Measurements from ENCODE around the gene FLACC1. TPM values are rescaled to one million over a fixed set of nuclear protein-coding genes. Genes with fewer than 3 reads are reported as not detected.

The FLACC1 gene
- total and polyA plus RNA-seq, 4 donors: 0.09 to 7.1 (median 1.1) TPM

DNA sequence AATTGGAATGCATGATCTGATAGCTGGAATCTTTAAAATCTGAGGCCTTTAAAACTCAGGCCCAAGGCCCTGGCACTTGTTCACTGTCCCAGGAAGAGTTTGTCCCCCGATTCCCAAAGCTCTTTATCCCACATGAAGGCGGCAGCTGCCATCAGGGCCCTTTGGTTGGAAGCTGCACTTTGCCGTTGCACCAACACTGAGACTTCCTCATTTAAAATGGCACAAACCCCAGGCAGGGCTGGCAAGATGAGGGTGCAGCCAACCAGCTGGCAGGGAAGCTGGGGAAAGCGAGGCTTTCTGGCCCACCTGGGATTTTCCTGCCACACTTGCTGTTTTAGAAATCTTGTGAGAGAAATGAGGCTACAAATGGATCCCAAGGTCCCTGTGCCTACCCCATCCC lies 6.3 kb downstream of the FLACC1 start:
- H3K4me3 ChIP-seq (ENCODE audit: low read depth in 1 of 3, low read length in 3 of 3): no peak overlapping the region
- H3K27ac ChIP-seq (ENCODE audit: low read depth in 1 of 2, low read length in 2 of 2): no peak overlapping the region
- no peaks in the 10 kb centered on the region for H3K36me3 ChIP-seq (ENCODE audit: control insufficient read depth in 4 of 4, insufficient read depth in 3 of 4, low read depth in 1 of 4, low read length in 3 of 4)
- H3K27me3 ChIP-seq (ENCODE audit: control insufficient read depth in 4 of 4, insufficient read depth in 4 of 4, low read length in 3 of 4): no peaks in the 10 kb centered on the region
- no peak for DNase-seq (ENCODE audit: low spot score)
- TF ChIP-seq, protein P1, sequence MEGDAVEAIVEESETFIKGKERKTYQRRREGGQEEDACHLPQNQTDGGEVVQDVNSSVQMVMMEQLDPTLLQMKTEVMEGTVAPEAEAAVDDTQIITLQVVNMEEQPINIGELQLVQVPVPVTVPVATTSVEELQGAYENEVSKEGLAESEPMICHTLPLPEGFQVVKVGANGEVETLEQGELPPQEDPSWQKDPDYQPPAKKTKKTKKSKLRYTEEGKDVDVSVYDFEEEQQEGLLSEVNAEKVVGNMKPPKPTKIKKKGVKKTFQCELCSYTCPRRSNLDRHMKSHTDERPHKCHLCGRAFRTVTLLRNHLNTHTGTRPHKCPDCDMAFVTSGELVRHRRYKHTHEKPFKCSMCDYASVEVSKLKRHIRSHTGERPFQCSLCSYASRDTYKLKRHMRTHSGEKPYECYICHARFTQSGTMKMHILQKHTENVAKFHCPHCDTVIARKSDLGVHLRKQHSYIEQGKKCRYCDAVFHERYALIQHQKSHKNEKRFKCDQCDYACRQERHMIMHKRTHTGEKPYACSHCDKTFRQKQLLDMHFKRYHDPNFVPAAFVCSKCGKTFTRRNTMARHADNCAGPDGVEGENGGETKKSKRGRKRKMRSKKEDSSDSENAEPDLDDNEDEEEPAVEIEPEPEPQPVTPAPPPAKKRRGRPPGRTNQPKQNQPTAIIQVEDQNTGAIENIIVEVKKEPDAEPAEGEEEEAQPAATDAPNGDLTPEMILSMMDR (IDR thresholded peaks at IDR 0.05; ENCODE audit: low read depth, low read length, missing input control): no peak
- TF ChIP-seq HNF4A (conservative IDR thresholded peaks at IDR 0.05): no peak
- no peak for TF ChIP-seq HNF4G (IDR thresholded peaks at IDR 0.05)
- TF ChIP-seq MAX (IDR thresholded peaks at IDR 0.05): no peak
- TF ChIP-seq, protein P2, sequence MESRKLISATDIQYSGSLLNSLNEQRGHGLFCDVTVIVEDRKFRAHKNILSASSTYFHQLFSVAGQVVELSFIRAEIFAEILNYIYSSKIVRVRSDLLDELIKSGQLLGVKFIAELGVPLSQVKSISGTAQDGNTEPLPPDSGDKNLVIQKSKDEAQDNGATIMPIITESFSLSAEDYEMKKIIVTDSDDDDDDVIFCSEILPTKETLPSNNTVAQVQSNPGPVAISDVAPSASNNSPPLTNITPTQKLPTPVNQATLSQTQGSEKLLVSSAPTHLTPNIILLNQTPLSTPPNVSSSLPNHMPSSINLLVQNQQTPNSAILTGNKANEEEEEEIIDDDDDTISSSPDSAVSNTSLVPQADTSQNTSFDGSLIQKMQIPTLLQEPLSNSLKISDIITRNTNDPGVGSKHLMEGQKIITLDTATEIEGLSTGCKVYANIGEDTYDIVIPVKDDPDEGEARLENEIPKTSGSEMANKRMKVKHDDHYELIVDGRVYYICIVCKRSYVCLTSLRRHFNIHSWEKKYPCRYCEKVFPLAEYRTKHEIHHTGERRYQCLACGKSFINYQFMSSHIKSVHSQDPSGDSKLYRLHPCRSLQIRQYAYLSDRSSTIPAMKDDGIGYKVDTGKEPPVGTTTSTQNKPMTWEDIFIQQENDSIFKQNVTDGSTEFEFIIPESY (IDR thresholded peaks at IDR 0.05): no peak
- TF ChIP-seq GABPA (IDR thresholded peaks at IDR 0.05 in 1 of 2, conservative IDR thresholded peaks at IDR 0.05 in 1 of 2): no peak
- no peak for TF ChIP-seq FOXA2 (IDR thresholded peaks at IDR 0.05)
- TF ChIP-seq JUND (IDR thresholded peaks at IDR 0.05): no peak
- TF ChIP-seq FOXA1 (IDR thresholded peaks at IDR 0.05): no peak
- no peak for TF ChIP-seq EGR1 (IDR thresholded peaks at IDR 0.05; ENCODE audit: low read depth in 2 of 2)
- TF ChIP-seq, protein P3, sequence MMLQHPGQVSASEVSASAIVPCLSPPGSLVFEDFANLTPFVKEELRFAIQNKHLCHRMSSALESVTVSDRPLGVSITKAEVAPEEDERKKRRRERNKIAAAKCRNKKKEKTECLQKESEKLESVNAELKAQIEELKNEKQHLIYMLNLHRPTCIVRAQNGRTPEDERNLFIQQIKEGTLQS (IDR thresholded peaks at IDR 0.05): no peak
- TF ChIP-seq RAD21 (IDR thresholded peaks at IDR 0.05): no peak
- TF ChIP-seq NR2F2 (IDR thresholded peaks at IDR 0.05): no peak
- TF ChIP-seq TAF1 (conservative IDR thresholded peaks at IDR 0.05): no peak
- no peak for TF ChIP-seq SP1 (IDR thresholded peaks at IDR 0.05)
- TF ChIP-seq, protein P4, sequence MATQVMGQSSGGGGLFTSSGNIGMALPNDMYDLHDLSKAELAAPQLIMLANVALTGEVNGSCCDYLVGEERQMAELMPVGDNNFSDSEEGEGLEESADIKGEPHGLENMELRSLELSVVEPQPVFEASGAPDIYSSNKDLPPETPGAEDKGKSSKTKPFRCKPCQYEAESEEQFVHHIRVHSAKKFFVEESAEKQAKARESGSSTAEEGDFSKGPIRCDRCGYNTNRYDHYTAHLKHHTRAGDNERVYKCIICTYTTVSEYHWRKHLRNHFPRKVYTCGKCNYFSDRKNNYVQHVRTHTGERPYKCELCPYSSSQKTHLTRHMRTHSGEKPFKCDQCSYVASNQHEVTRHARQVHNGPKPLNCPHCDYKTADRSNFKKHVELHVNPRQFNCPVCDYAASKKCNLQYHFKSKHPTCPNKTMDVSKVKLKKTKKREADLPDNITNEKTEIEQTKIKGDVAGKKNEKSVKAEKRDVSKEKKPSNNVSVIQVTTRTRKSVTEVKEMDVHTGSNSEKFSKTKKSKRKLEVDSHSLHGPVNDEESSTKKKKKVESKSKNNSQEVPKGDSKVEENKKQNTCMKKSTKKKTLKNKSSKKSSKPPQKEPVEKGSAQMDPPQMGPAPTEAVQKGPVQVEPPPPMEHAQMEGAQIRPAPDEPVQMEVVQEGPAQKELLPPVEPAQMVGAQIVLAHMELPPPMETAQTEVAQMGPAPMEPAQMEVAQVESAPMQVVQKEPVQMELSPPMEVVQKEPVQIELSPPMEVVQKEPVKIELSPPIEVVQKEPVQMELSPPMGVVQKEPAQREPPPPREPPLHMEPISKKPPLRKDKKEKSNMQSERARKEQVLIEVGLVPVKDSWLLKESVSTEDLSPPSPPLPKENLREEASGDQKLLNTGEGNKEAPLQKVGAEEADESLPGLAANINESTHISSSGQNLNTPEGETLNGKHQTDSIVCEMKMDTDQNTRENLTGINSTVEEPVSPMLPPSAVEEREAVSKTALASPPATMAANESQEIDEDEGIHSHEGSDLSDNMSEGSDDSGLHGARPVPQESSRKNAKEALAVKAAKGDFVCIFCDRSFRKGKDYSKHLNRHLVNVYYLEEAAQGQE (IDR thresholded peaks at IDR 0.05): no peak
- TF ChIP-seq YY1 (IDR thresholded peaks at IDR 0.05): no peak
- no peak for TF ChIP-seq RXRA (IDR thresholded peaks at IDR 0.05)
- H3K4me1 ChIP-seq (ENCODE audit: control insufficient read depth in 4 of 4, insufficient read depth in 4 of 4, low read length in 3 of 4): no peaks in the 10 kb centered on the region
- WGBS: 97% methylated on average over 4 of the region's 4 CpGs
- no peaks in the 10 kb centered on the region for H3K9me3 ChIP-seq (ENCODE audit: control insufficient read depth in 4 of 4, low read length in 3 of 4)
- no peak overlapping the region for H3K9ac ChIP-seq (ENCODE audit: low read depth in 1 of 2, low read length in 2 of 2)
